ENCODE results near the gene NID1. TPM values are rescaled to one million over a fixed set of nuclear protein-coding genes. Genes with fewer than 3 reads are reported as not detected.

The NID1 gene, protein sequence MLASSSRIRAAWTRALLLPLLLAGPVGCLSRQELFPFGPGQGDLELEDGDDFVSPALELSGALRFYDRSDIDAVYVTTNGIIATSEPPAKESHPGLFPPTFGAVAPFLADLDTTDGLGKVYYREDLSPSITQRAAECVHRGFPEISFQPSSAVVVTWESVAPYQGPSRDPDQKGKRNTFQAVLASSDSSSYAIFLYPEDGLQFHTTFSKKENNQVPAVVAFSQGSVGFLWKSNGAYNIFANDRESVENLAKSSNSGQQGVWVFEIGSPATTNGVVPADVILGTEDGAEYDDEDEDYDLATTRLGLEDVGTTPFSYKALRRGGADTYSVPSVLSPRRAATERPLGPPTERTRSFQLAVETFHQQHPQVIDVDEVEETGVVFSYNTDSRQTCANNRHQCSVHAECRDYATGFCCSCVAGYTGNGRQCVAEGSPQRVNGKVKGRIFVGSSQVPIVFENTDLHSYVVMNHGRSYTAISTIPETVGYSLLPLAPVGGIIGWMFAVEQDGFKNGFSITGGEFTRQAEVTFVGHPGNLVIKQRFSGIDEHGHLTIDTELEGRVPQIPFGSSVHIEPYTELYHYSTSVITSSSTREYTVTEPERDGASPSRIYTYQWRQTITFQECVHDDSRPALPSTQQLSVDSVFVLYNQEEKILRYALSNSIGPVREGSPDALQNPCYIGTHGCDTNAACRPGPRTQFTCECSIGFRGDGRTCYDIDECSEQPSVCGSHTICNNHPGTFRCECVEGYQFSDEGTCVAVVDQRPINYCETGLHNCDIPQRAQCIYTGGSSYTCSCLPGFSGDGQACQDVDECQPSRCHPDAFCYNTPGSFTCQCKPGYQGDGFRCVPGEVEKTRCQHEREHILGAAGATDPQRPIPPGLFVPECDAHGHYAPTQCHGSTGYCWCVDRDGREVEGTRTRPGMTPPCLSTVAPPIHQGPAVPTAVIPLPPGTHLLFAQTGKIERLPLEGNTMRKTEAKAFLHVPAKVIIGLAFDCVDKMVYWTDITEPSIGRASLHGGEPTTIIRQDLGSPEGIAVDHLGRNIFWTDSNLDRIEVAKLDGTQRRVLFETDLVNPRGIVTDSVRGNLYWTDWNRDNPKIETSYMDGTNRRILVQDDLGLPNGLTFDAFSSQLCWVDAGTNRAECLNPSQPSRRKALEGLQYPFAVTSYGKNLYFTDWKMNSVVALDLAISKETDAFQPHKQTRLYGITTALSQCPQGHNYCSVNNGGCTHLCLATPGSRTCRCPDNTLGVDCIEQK
- not detected for polyA plus RNA-seq

DNA sequence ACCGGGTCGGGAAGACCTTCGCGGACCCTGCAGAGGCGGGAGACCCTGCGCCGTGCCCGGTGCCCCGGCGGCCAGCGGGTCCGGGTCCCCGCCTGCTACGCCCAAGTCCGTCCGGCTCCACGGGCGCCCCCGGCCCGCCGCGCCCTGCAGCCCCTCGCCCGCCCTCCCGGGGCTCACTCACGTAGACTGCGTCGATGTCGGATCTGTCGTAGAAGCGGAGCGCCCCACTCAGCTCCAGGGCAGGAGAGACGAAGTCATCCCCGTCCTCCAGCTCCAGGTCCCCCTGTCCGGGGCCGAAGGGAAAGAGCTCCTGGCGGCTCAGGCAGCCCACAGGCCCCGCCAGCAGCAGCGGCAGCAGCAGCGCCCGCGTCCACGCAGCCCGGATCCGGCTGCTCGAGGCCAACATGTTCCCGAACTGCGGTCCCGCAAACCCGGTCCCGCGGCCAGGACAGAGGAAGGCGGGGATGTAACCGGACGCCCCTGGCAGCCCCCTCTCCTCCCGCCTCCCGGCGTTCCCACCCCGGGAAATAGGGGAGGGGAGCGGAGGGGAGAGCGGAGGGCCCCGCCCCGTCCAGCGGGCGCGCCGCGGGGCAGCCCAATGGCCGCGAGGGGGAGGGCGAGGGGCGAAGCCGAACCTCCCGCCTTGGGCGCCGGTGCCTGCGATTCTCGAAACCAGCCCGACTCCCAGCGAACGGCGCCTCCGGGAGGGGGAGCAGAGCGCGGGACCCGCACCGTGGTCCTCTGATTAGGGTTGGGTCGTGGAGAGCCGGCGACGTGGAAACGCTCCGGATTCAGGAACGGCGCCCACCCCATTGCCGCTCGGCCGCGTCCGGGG lies at the start of gene NID1:
Gene NID1 (minus strand): TSS at position 417 of the 835 bp plus-strand sequence. CDS start 11 bp downstream, at position 406.
- H3K27ac Mint-ChIP-seq, result no peak within 1 kb of the TSS
- no peaks in the 10 kb centered on the region for H3K36me3 Mint-ChIP-seq
- no peaks in the 10 kb centered on the region for H3K9me3 Mint-ChIP-seq
- H3K27me3 Mint-ChIP-seq (ENCODE audit: low read depth in 3 of 3), result peaks cover 9 to 23% (median 12%) of the 10 kb centered on the region in 3 donors
- H3K4me3 Mint-ChIP-seq, result peak within 1 kb of the TSS; percentile 41 to 76 (median 62)
- H3K4me1 Mint-ChIP-seq, result peaks cover 12 to 19% of the 10 kb centered on the region in 2 donors
- DNase-seq, result peak in 2 of 3 donors; percentile 4 to 10

DNA sequence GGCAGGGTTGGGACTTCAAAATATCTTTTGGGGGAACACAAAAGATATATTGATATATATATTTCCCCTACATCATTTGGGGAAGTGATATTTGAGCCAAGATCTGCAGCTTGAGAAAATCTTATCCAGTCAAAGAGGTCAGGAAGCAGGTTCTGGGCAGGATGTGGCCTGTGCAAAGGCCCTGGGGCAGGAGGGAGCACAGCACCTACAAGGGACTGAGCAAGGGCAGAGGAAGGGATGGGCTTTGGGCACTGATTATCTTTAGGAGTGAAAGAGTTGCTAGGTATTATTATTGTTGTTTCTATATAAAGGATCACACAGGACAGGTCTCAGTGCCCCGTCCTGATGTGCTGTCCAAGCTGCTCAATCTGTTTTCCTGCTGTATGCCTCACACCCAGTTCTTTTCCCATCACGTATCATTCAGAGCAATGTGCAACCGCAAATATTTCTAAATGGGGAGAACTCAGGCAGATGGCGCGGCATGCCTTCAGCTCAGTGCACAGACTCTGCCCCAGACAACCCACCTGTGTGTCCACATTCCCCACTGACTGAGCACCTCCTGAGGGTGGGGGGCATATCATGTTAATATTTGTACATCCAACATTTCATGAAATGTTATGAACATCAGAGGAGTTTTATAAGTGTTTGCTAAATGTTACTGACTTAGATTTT lies 49.3 kb upstream of the NID1 start:
- no peak for DNase-seq
- Mint-ChIP-seq H3K4me3 (no peak overlapping the region), H3K36me3 (no peaks in the 10 kb centered on the region), H3K27me3 (ENCODE audit: low read depth in 3 of 3) (peaks cover 3 to 7% (median 3%) of the 10 kb centered on the region in 3 donors), H3K27ac (no peak overlapping the region), H3K9me3 (no peaks in the 10 kb centered on the region), H3K4me1 (no peaks in the 10 kb centered on the region)

DNA sequence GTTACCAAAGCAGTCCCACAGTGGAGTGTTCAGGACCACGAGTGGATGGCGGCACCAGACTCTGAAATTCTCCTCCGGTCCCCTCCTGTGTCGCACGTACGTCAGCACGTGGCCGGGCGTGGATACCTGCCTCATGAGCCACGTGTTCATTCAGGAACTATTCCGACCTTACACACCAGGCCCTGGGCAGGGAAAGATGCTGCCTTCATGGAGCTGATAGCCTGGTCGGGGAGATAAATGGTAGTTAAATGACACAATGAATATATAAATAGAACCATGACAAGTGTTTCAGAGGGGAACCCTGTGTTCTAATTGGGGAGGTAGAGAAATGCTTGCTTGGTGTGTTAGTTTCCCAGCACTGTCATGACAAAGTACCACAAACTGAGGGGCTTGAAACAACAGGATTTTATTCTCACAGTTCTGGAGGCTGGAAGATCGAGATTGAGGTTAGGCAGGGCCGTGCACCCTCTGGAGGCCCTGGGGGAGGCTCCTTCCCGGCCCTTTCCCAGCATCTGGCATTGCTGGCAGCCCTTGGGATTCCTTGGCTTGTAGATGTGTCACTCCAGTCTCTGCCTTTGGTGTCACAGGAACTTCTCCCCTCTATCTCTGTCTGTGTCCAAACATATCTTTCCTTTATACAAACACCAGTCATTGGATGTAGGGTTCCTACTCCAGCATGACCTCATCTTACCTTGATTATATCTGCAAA lies 48.6 kb upstream of the NID1 start:
- Mint-ChIP-seq H3K4me3 (no peak overlapping the region), H3K27ac (no peak overlapping the region), H3K4me1 (no peaks in the 10 kb centered on the region), H3K36me3 (no peaks in the 10 kb centered on the region), H3K27me3 (ENCODE audit: low read depth in 3 of 3) (peaks cover 3 to 7% (median 3%) of the 10 kb centered on the region in 3 donors), H3K9me3 (no peaks in the 10 kb centered on the region)
- no peak for DNase-seq

DNA sequence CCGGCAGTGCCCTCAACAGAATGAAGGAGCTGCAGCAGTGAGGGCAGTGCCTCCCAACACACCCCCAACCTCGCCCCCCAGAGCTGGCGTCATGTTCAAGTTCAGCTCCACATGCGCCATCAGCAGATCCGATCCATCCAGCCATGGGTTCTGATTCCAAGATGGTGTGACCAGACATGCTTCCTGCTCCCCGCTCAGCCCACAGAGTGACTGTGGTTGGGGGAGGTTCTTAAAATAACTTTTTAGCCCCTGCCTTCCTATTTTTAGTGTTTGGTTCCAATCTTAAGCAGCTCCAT lies 47.4 kb upstream of the NID1 start:
- Mint-ChIP-seq H3K36me3 (no peaks in the 10 kb centered on the region), H3K4me3 (no peak overlapping the region), H3K27ac (no peak overlapping the region), H3K27me3 (ENCODE audit: low read depth in 3 of 3) (peaks cover 0 to 5% (median 5%) of the 10 kb centered on the region in 3 donors), H3K4me1 (no peaks in the 10 kb centered on the region), H3K9me3 (no peaks in the 10 kb centered on the region)
- DNase-seq, result no peak

DNA sequence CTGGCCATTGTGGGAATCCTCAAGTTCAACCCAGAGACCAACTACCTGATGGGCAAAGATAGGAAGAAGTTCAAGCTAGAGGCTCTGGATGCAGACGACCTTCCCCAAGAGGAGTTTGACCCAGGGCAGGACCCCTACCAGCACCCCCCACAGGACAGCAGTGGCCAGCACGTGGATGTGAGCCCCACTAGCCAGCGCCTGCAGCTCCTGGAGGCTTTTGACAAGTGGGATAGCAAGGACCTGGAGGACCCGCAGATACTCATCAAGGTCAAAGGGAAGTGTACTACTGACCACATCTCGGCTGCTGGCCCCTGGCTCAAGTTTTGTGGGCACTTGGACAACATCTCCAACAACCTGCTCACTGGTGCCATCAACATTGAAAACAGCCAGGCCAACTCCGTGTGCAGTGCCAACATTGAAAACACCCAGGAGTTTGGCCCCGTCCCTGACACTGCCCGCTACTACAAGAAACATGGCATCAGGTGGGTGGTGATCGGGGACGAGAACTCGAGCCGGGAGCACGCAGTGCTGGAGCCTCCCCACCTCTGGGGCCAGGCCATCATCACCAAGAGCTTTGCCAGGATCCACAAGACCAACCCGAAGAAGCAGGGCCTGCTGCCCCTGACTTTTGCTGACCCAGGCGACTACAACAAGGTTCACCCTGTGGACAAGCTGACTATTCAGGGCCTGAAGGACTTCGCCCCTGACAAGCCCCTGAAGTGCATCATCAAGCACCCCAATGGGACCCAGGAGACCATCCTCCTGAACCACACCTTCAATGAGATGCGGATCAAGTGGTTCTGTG lies 46.8 kb upstream of the NID1 start:
- H3K4me1 Mint-ChIP-seq, result no peaks in the 10 kb centered on the region
- peaks cover 0 to 5% (median 5%) of the 10 kb centered on the region in 3 donors for H3K27me3 Mint-ChIP-seq (ENCODE audit: low read depth in 3 of 3)
- no peak for DNase-seq
- no peak overlapping the region for H3K4me3 Mint-ChIP-seq
- H3K9me3 Mint-ChIP-seq, result no peaks in the 10 kb centered on the region
- H3K27ac Mint-ChIP-seq, result no peak overlapping the region
- no peaks in the 10 kb centered on the region for H3K36me3 Mint-ChIP-seq

DNA sequence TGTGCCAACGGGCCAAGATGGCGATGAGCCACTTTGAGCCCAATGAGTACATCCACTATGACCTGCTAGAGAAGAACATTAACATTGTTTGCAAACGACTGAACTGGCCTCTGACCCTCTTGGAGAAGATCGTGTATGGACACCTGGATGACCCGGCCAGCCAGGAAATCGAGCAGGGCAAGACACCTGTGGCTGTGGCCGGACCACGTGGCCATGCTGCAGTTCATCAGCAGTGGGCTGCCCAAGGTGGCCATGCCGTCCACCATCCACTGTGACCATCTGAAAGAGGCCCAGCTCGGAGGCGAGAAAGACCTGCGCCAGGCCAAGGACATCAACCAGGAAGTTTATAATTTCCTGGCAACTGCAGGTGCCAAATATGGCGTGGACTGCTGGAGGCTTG lies 45.2 kb upstream of the NID1 start:
- no peak for DNase-seq
- H3K27ac Mint-ChIP-seq, result no peak overlapping the region
- H3K4me3 Mint-ChIP-seq, result no peak overlapping the region
- peaks cover 0 to 7% (median 5%) of the 10 kb centered on the region in 3 donors for H3K27me3 Mint-ChIP-seq (ENCODE audit: low read depth in 3 of 3)
- H3K36me3 Mint-ChIP-seq, result no peaks in the 10 kb centered on the region
- no peaks in the 10 kb centered on the region for H3K9me3 Mint-ChIP-seq
- H3K4me1 Mint-ChIP-seq, result no peaks in the 10 kb centered on the region

DNA sequence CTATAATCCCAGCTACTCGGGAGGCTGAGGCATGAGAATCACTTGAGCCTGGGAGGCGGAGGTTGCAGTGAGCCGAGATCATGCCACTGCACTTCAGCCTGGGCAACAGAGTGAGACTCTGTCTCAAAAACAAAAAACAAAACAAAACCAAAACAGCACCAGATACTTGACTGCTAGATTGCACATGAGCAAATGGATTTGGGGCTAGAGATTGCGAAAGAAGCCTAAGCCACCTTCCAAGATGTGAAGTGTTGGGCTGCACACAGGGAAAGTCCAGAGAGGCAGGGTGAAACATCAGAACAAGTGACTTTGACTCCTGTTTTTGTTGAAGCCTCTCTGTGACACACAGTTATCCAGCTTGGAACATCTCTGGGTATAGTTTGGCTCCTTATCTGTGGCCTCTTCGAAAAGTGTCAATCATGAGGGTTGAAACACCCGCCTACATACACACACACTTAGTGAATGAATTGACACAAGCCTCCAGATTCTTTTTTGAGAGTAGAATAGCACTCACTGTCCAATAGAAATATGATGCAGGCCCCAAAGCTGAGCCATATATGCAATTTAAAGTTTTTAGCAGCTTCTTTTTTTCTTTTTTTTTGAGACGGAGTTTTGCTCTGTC lies 43.2 kb upstream of the NID1 start:
- no peak overlapping the region for H3K27ac Mint-ChIP-seq
- DNase-seq, result no peak
- H3K4me3 Mint-ChIP-seq, result no peak overlapping the region
- H3K27me3 Mint-ChIP-seq (ENCODE audit: low read depth in 3 of 3), result peaks cover 0 to 8% (median 3%) of the 10 kb centered on the region in 3 donors
- no peaks in the 10 kb centered on the region for H3K36me3 Mint-ChIP-seq
- H3K4me1 Mint-ChIP-seq, result peaks cover 2 to 6% of the 10 kb centered on the region in 2 donors
- no peaks in the 10 kb centered on the region for H3K9me3 Mint-ChIP-seq

DNA sequence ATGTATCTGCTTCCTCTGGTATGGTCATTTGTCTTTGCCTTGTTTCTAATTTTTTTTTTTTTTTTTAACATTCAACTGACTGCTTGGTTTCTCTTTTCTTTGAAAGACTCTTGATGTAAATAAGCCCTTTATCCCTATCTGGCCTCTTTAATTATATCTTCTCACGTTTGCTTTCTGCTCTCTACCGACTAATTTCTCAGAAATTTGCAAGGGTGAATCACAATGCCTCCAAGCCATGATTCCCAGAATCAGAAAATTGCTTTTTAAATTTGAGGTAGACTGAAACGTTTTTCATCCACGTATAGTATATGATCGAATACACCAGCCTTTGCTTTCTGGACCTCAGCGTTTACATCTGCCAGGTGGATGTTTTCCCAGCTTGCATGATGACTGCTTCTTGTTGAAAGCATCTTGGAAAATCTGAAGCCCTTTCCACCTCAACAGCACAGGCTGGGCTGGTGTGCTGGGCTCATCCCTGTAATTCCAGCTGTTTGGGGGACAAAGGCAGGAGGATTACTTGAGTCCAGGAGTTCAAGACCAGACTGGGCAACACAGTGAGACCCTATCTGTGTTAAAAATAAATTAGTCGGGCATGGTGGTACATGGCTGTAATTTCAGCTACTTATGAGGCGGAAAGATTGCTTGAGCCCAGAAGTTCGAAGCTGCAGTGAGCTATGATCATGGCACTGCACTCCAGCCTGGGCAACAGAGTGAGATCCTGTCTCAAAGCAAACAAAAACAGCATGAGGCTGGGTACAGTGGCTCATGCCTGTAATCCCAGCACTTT lies 42.4 kb upstream of the NID1 start:
- no peak overlapping the region for H3K4me3 Mint-ChIP-seq
- DNase-seq, result no peak
- no peaks in the 10 kb centered on the region for H3K36me3 Mint-ChIP-seq
- peaks cover 0 to 8% (median 3%) of the 10 kb centered on the region in 3 donors for H3K27me3 Mint-ChIP-seq (ENCODE audit: low read depth in 3 of 3)
- H3K9me3 Mint-ChIP-seq, result no peaks in the 10 kb centered on the region
- no peak overlapping the region for H3K27ac Mint-ChIP-seq
- H3K4me1 Mint-ChIP-seq, result peaks cover 2 to 6% of the 10 kb centered on the region in 2 donors

DNA sequence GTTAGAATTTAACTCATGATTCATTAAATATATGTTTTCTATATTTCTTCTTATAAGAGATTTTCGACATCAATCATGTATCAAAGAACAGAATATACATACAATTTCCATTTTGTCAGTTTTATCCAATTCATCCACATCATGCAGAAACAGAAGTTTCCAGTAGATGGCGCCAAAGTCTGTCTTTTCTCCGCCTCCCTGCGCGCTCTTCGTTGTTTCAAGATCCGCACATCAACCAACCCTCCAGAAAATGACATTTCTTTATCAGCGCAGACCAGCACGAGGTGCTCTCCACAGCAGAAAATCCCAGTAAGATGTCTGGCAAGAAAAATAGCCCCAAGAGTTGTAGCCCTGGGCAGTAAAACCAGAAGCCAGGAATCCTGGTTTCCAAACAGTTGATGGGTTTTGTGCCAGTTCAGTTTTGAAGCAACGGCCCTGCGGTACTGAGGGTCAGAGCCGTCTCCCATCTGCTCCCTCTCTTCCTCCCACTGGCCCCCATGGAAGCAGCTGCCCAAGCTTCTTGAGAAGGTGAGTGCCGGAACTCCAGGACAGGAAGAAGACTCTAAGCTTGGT lies 38.8 kb upstream of the NID1 start:
- H3K36me3 Mint-ChIP-seq, result no peaks in the 10 kb centered on the region
- H3K4me1 Mint-ChIP-seq, result peaks cover 2 to 6% of the 10 kb centered on the region in 2 donors
- H3K27me3 Mint-ChIP-seq (ENCODE audit: low read depth in 3 of 3), result peaks cover 0 to 3% (median 2%) of the 10 kb centered on the region in 3 donors
- peak; percentile 40 to 58 (median 46) for DNase-seq
- H3K27ac Mint-ChIP-seq, result no peak overlapping the region
- no peaks in the 10 kb centered on the region for H3K9me3 Mint-ChIP-seq
- H3K4me3 Mint-ChIP-seq, result no peak overlapping the region

DNA sequence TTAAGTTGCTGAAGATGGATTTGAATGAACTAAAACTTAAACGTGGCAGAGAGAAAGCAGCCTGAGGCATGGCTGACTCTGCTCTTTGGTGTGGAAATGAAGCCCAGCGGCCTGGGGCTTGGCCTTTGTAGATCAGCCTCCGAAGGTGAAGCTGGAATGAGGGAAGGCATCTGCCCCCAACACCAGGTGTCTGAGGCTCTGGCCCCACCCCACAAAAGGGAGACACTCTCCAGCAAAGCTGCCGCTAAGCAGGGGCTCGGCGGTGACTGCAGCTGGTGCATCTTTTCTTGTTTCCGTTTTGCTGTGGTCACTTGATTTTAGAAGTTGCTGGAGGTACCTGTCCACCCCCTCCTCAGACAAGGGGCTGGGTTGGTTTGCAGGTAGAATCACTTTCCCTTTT lies 38.2 kb upstream of the NID1 start:
- Mint-ChIP-seq H3K27me3 (ENCODE audit: low read depth in 3 of 3) (peaks cover 0 to 3% (median 2%) of the 10 kb centered on the region in 3 donors), H3K36me3 (no peaks in the 10 kb centered on the region), H3K9me3 (no peaks in the 10 kb centered on the region), H3K4me1 (peaks cover 2 to 6% of the 10 kb centered on the region in 2 donors), H3K27ac (no peak overlapping the region), H3K4me3 (no peak overlapping the region)
- DNase-seq, result no peak

Measured in immature natural killer cell (primary cell).